ENCODE measurements around the gene SLC7A9.

SLC7A9 gene

DNA sequence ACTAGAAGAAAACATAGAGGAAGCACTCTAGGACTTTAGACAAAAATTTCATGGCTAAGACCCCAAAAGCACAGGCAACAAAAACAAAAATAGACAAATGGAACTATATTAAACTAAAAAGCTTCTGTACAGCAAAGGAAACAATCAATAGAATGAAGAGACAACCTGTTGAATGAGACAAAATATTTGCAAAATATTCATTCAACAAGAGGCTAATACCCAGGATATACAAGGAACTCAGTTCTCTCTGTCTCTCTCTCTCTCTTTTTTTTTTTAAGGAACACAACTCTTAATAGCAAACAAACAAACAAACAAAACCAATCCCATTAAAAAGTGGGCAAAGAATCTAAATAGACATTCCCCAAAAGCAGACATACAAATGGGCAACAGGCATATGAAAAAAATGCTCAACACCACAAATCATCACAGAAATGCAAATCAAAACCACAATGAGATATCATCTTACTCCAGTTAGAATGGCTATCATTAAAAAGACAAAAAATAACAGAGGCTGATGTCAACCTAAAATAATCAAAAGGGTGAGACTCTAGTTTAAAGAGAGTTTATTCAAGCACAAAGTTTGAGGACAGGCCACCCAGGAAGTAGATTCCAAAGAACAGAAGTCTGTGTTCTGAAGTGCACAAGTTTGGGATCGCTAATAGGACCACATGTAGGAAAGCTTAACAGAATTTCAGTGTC is 27.1 kb upstream of the SLC7A9 start:
- in situ Hi-C loops (cut with HindIII; ENCODE audit: low sequenced_read_pairs) = no loop called here
- TF ChIP-seq, protein P1, sequence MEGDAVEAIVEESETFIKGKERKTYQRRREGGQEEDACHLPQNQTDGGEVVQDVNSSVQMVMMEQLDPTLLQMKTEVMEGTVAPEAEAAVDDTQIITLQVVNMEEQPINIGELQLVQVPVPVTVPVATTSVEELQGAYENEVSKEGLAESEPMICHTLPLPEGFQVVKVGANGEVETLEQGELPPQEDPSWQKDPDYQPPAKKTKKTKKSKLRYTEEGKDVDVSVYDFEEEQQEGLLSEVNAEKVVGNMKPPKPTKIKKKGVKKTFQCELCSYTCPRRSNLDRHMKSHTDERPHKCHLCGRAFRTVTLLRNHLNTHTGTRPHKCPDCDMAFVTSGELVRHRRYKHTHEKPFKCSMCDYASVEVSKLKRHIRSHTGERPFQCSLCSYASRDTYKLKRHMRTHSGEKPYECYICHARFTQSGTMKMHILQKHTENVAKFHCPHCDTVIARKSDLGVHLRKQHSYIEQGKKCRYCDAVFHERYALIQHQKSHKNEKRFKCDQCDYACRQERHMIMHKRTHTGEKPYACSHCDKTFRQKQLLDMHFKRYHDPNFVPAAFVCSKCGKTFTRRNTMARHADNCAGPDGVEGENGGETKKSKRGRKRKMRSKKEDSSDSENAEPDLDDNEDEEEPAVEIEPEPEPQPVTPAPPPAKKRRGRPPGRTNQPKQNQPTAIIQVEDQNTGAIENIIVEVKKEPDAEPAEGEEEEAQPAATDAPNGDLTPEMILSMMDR (IDR thresholded peaks at IDR 0.05; ENCODE audit: low read depth, low read length, missing control alignments) = no peak

DNA sequence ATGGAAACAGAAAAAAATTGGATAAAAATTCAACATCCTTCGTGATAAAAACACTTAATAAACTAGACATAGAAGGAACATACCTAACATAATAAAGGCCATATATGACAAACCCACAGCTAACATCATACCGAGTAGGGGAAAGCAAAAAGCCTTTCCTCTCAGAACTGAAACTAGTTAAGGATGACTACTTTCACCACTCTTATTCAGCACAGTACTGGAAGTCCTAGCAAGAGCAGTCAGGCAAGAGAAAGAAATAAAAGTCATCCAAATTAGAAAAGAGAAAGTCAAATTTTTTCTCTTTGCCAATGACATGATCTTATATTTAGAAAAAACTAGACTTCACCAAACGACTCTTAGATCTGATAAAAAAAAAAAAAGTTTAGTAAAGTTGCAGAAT is 25.8 kb upstream of the SLC7A9 start:
- TF ChIP-seq, protein P1 (IDR thresholded peaks at IDR 0.05; ENCODE audit: low read depth, low read length, missing control alignments) = no peak
- in situ Hi-C loops (cut with HindIII; ENCODE audit: low sequenced_read_pairs) = no loop called here
- no peak overlapping the region for H3K4me3 ChIP-seq (ENCODE audit: low read depth, low read length)
- no peak for DNase-seq (ENCODE audit: low read depth)

More for the DNA sequence above, 27.1 kb upstream of the SLC7A9 start:
- H3K4me3 ChIP-seq (ENCODE audit: low read depth, low read length) = no peak overlapping the region
- peak; percentile 27 for DNase-seq (ENCODE audit: low read depth)

DNA sequence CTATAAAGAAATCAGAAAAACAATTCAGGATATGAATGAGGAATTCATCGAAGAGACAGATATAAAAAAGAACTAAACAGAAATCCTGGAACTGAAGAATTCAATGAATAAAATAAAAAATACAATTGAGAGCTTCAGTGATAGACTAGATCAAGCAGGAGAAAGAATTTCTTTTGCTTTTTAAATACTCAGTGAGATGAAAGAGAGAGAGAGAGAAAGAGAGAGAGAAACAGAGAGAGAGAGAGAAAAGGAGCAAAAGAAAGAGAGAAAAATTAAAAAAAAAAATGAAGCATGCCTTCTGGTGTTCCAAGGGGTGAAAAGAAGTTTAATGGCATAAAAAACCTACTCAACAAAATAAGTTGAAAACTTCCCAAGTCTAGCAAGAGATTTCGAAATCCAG is 22.0 kb upstream of the SLC7A9 start:
- no peak for DNase-seq (ENCODE audit: low read depth)
- TF ChIP-seq, protein P1 (IDR thresholded peaks at IDR 0.05; ENCODE audit: low read depth, low read length, missing control alignments) = no peak
- no peak overlapping the region for H3K4me3 ChIP-seq (ENCODE audit: low read depth, low read length)
- in situ Hi-C loops (cut with HindIII; ENCODE audit: low sequenced_read_pairs) = no loop called here

DNA sequence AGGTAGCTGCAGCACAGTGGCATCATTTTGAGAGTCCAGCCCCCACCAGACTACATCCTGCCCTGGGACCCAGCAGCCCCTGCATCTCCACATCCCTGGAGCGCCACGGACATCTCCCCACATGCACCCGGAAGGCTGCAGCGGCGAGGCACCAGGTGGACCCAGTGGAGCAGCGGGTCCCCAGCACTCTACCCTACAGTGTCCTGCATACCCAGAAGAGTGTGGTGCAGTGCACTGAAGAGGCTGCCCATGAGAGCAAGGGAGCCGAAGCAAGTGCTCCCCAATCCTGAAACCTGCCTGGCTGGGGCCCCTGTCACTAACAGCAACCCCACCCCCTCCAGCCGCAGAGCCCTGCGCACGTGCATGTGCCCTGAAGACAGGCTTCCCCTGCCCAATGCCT is 21.3 kb upstream of the SLC7A9 start:
- H3K4me3 ChIP-seq (ENCODE audit: low read depth, low read length) = no peak overlapping the region
- TF ChIP-seq, protein P1 (IDR thresholded peaks at IDR 0.05; ENCODE audit: low read depth, low read length, missing control alignments) = no peak
- DNase-seq (ENCODE audit: low read depth) = no peak
- in situ Hi-C loops (cut with HindIII; ENCODE audit: low sequenced_read_pairs) = no loop called here

DNA sequence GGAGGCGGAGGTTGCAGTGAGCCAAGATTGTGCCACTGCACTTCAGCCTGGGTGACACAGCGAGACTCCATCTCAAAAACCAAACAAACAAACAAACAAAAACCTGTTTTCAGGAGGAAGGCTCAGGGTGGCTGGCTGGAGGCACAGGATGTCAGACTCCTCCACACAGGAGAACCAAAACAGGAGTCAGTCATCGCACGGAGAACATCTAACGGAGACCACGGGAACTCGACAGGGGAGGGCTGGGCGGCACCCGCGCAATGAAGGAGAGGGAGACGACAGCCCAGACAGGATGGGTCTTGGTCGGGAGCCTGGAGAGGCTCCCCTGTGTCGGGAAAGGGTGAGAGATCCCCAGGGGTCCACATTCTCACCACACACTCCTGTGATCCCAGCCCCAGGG is 20.8 kb upstream of the SLC7A9 start:
- in situ Hi-C loops (cut with HindIII; ENCODE audit: low sequenced_read_pairs) = no loop called here
- DNase-seq (ENCODE audit: low read depth) = no peak
- TF ChIP-seq, protein P1 (IDR thresholded peaks at IDR 0.05; ENCODE audit: low read depth, low read length, missing control alignments) = no peak
- no peak overlapping the region for H3K4me3 ChIP-seq (ENCODE audit: low read depth, low read length)

DNA sequence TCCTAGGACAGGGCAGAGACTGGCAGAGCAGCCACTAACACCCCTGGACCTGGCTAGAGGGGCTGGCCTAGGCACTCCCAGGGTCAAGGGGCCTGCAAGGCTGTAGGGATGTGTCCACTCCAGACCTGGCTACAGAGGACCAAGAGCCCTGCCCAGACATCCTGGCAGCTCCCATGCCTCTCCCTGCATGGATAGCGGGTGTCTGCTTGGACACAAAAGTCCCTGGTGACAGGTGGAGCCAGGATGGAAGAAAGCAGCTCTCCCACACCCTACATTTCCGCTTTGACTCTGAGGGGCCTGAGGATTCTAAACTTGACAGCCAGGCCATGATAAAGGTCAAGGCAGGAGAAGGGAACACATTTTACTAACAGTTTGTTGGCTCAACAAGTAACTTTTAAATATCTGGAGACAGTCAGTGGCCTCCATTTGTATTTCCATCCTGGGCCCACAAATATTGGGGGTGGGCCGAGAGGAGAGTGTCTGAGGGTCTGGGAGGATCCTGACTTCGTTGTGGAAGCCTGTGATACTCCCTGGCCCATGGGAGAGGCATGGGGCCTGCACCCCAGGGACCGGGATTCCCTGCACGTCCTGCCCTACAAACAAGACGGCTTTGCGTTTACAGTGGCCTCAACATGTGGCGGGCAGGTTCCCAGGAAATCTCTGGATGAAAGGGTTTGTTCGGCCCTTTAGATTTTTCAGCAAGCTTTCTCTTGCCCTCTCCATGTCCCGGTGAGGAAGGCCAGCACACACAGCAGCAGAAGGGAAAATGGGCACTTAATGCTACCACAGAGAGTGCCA is 19.8 kb upstream of the SLC7A9 start:
- TF ChIP-seq, protein P1 (IDR thresholded peaks at IDR 0.05; ENCODE audit: low read depth, low read length, missing control alignments) = no peak
- no peak overlapping the region for H3K4me3 ChIP-seq (ENCODE audit: low read depth, low read length)
- in situ Hi-C loops (cut with HindIII; ENCODE audit: low sequenced_read_pairs) = no loop called here
- DNase-seq (ENCODE audit: low read depth) = no peak
